ENCODE results near the gene SNX9. TPM values are rescaled to one million over a fixed set of nuclear protein-coding genes. Genes with fewer than 3 reads are reported as not detected.

The SNX9 gene
- total and polyA plus RNA-seq, 2 of the 8 experiments (the other 6 are each of a cell fraction or from before 2014, with no cell fraction given) = 11.8 to 23.2 TPM

DNA sequence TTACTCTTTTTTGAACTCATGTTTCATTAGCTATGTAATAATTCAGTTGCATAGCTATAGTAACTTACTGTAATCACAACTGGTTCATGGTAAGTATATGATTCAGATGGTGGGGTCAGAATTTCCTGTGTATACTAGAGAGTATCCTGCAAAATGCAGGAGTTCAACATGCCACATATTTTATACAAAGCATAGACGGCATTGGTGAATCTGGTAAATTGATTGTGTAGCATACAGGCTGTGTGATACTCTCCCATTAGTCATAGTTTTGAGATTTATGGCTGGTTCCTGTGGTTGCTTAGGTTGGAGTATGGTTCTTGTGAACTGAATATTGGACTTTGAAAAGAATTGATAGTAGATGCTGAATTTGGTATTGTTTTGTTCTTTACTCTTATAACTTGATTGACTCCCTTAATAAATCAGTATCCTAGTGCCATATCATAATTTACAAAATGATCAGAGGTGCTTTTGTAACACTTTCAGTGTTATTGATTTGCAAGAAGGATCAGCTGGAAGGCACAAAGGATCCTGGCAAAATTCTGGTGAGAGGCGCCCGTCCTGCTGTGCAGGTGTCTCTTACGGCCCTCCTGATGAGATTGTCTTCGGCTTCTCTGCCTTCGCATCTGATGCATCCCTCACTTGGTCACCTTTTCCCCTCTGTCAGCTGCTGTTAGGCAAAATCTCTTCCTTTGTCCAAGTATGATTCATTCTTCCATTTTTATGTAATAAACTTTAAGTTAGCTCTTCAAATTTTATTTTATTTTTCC lies 22.6 kb downstream of the SNX9 start:
- FAIRE-seq (no peak), DNase-seq (ENCODE audit: low read depth in 1 of 2, low spot score in 2 of 2) (no peak)
- H4K20me1 ChIP-seq (replicated peaks in 1 of 2; ENCODE audit: control insufficient read depth in 1 of 2, insufficient read depth in 2 of 2, low read length in 2 of 2) = peaks cover 3 to 7% of the 10 kb centered on the region in 2 experiments
- H2AFZ ChIP-seq (ENCODE audit: low read length) = no peak overlapping the region
- H3K36me3 ChIP-seq (ENCODE audit: control insufficient read depth in 2 of 4, insufficient read depth in 4 of 4, low read length in 3 of 4) = no peaks in the 10 kb centered on the region; a peak in 1 of 8 replicates
- H4K91ac ChIP-seq (replicated peaks; ENCODE audit: insufficient read length, low read length) = no peak overlapping the region
- no peak overlapping the region for H3K56ac ChIP-seq (replicated peaks; ENCODE audit: insufficient read length, low read depth, low read length)
- no peak overlapping the region for H2BK20ac ChIP-seq (ENCODE audit: low read length)
- H2AK5ac ChIP-seq (ENCODE audit: low read depth, low read length) = no peak overlapping the region
- H3K4ac ChIP-seq (replicated peaks; ENCODE audit: insufficient read length, low read depth, low read length) = no peak overlapping the region
- 81% methylated on average over 6 of the region's 6 CpGs; no CpG with 5 or more reads in 1 of the 2 experiments for WGBS, 2 experiments (ENCODE audit: extremely low coverage in 1 of 2, insufficient coverage in 1 of 2, insufficient read length in 1 of 2, insufficient replicate concordance in 2 of 2, low coverage in 1 of 2, low lambda C conversion rate in 2 of 2, missing lambda C conversion rate in 1 of 2)
- no peak overlapping the region for H3K14ac ChIP-seq (ENCODE audit: insufficient read length)
- ChIA-PET CTCF (ENCODE audit: partially characterized antibody) (interaction anchor here (0.6 to 1.8 kb wide), 7 partner anchors 9 to 276 kb away, joined by 3 to 5 read pairs (median 3); no protein-coding TSS in a partner anchor), POLR2A (ENCODE audit: partially characterized antibody) (no interaction called here)
- H3K4me3 ChIP-seq (ENCODE audit: extremely low read depth in 1 of 4, insufficient read depth in 2 of 4, low read depth in 3 of 4, low read length in 4 of 4) = no peak overlapping the region
- no peak overlapping the region for H2BK12ac ChIP-seq (ENCODE audit: low read depth, low read length)
- H2BK120ac ChIP-seq (replicated peaks; ENCODE audit: low read depth, low read length) = no peak overlapping the region
- peaks cover 8 to 100% of the 10 kb centered on the region in 2 experiments for H3K79me2 ChIP-seq (ENCODE audit: control insufficient read depth in 1 of 2, insufficient read depth in 2 of 2, low read length in 2 of 2)
- no peaks in the 10 kb centered on the region for H3K27me3 ChIP-seq (replicated peaks in 1 of 4; ENCODE audit: control insufficient read depth in 3 of 4, extremely low read depth in 1 of 4, insufficient read depth in 3 of 4, low read length in 3 of 4)
- H3K79me1 ChIP-seq (ENCODE audit: low read depth, low read length) = peaks cover 10% of the 10 kb centered on the region
- H3K4me1 ChIP-seq (replicated peaks in 1 of 4; ENCODE audit: control insufficient read depth in 3 of 4, insufficient read depth in 4 of 4, low read length in 3 of 4) = peaks cover 1 to 22% (median 10%) of the 10 kb centered on the region in 4 experiments; a peak in 5 of 7 replicates
- no peaks in the 10 kb centered on the region; the same call in 1 of the 2 replicates for H3K23me2 ChIP-seq (ENCODE audit: low read depth, low read length)
- H3K27ac ChIP-seq (ENCODE audit: low read depth, low read length) = no peak overlapping the region
- H2BK5ac ChIP-seq (ENCODE audit: low read depth, low read length) = no peak overlapping the region
- H3K9me3 ChIP-seq (ENCODE audit: insufficient read depth in 2 of 2, low read depth in 1 of 2, low read length in 1 of 2) = no peaks in the 10 kb centered on the region
- no peak overlapping the region for H3K23ac ChIP-seq (ENCODE audit: insufficient read length)
- no peak overlapping the region for H3K4me2 ChIP-seq (ENCODE audit: insufficient read depth in 1 of 2, low read depth in 2 of 2, low read length in 2 of 2)
- no peak overlapping the region for H3K9ac ChIP-seq (replicated peaks in 1 of 4; ENCODE audit: extremely low read depth in 1 of 4, low read depth in 3 of 4, low read length in 3 of 4)
- H4K5ac ChIP-seq (ENCODE audit: insufficient read length, low read depth, low read length) = no peak overlapping the region
- H3K18ac ChIP-seq (ENCODE audit: extremely low read depth, low read length) = no peak overlapping the region
- H4K8ac ChIP-seq (ENCODE audit: extremely low read depth, insufficient read depth, low read length) = no peak overlapping the region
- no peak overlapping the region for H2BK15ac ChIP-seq (ENCODE audit: low read length)
- TF ChIP-seq KDM4A (IDR thresholded peaks at IDR 0.05; ENCODE audit: low read depth, low read length, severe bottlenecking) (no peak), CEBPB (IDR thresholded peaks at IDR 0.05; ENCODE audit: low read depth, low read length) (no peak), SIX5 (IDR thresholded peaks at IDR 0.05; ENCODE audit: low read depth, low read length) (no peak), EZH2 (IDR thresholded peaks at IDR 0.05; ENCODE audit: low read depth, low read length, severe bottlenecking) (no peak), JUN (IDR thresholded peaks at IDR 0.05; ENCODE audit: low read depth, low read length) (no peak), NANOG (IDR thresholded peaks at IDR 0.05; ENCODE audit: insufficient read depth, low read depth, low read length, poor library complexity, severe bottlenecking) (no peak), NRF1 (IDR thresholded peaks at IDR 0.05; ENCODE audit: low read depth, low read length) (no peak), RXRA (IDR thresholded peaks at IDR 0.05; ENCODE audit: insufficient read depth, low read depth, low read length) (no peak), MAFK (IDR thresholded peaks at IDR 0.05; ENCODE audit: low read depth, low read length) (no peak), RAD21 (IDR thresholded peaks at IDR 0.05 in 1 of 2, conservative IDR thresholded peaks at IDR 0.05 in 1 of 2; ENCODE audit: low read depth in 2 of 2, low read length in 2 of 2) (no peak), CBX5 (IDR thresholded peaks at IDR 0.05; ENCODE audit: low read depth, low read length) (no peak)

Measured in H1 (cell line).